Head of caudate nucleus (tissue), 42 donors: Measurements from ENCODE around the gene LINC00237.
A peak's percentile ranks its signal among the peaks of the same experiment; 100 is the strongest.

Source experiments
- DNase-seq, 42 donors: peaks; one replicate each; pipeline versions ENCODE4 v3.0.0 to v3.0.0-alpha.2; 2020 to 2021; ENCODE audit warnings: mixed read lengths in 7 of 42
- intact Hi-C: fragments of 100-400 bp; cut with DNase I; formaldehyde crosslinking; loops from one replicate; pipeline ENCODE4 v1.15.0; 2022

LINC00237 gene

DNA sequence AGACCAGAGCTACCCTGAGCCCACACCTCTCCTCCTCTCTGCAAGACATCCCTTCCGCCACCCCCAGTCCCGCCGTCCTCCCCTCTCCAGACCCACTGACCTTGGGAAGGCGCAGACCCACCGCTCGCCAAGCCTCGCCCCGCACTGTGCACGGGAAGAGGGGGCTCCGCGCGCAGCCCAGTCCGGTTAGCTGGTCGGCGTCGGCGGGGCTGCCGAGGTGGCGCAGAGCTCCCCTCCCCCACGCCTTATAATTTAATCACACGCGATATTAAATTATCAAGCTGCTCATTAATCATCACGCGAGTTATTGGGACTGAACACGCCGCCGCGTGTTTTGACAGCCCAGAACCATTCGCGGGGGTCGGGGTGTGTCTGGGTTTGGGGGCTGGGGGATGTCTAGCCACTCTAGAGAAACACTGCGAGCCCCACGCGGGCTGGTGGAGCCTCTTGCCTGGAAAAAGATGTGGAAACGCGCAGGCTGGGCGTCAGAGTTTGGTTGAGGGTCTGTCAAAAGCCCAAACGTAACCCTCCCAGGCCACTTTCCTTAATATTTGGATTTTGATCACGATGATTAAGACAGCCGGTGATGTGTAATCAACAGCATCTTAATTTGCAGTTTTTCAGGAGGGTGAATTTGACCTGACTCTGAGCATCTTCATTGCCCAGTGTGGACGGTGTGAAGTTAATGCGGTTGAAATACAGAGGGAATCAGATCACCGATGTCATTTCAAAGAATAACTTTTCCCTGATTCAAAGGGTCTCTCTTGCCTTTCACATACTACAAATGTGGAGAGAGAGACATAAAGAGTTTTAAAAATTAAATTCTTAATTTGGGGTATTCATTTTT is at the start of gene LINC00237:
Gene LINC00237, minus strand, starts transcription at position 188 of the 847 bp plus-strand sequence.
- DNase-seq, result no peak
- intact Hi-C loops, result no loop called here

- intact Hi-C loops, result no loop called here
- no peak for DNase-seq
Measured at GRCh38 chr20:21155268-21155667, 49.1 kb upstream of the LINC00237 start.

DNA sequence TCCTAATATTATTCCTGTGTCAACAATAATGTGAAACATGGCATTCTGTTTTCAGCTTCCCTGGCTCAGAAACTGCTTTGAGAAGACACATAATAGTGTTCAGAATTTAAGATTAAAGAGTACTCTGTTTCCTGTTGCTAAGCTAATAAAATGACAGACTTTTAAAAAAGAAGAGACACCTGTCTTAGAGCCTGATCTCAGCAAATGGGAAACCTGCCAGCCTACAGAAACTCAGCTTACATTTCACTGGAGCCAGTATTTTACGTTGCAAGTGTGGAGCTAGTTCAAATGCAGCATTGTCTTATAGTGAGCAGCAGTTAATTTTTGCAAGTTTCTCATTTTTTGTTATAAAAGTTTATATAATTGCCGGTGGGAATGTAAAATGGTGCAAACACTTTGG is 48.5 kb upstream of the LINC00237 start:
- no peak for DNase-seq
- intact Hi-C loops, result no loop called here

DNA sequence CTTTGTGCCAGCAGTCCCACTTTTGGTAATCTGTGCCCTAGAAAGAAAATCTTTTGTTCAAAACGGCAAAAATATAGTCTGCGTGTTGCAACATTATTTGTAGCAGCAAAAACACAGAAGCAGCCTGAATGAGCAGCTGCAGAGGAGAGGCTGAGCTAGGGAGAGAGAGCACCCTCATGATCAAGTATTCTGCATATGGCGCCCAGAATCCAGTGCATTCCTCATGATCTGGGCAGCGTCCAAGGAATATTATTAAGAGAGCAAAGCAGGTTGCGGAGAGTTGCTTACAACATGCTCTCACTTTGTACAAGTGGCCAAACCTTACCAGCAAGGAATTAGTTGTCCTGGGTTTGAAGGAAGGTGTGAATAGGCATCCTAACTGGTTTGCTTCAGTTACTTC is 45.6 kb upstream of the LINC00237 start:
- DNase-seq, result no peak
- intact Hi-C loops, result no loop called here

DNA sequence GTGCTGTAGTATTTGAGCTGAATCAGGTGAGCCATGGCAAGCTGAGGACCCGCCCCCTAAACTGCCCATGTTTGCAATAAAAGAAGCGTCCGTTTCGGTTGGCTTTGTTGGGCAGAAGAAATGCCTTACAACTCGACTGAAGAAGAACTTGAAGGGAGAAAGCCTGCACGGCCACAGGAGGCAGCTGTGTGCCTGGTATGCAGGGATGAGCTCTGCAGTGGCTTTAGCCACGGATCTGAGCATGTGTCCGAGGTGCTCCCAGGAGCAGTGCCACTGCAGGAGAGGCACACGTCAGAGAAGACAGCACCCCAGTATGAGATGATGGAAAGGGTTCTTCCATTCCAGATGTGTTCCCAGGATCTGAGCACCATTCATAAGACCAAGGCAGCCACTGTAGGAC is 43.2 kb upstream of the LINC00237 start:
- intact Hi-C loops, result no loop called here
- no peak for DNase-seq

- peak in 34 of 42 donors; percentile 18 to 88 (median 60) for DNase-seq
- intact Hi-C loops, result no loop called here
Measured at GRCh38 chr20:21147593-21147992, 41.4 kb upstream of the LINC00237 start.

DNA sequence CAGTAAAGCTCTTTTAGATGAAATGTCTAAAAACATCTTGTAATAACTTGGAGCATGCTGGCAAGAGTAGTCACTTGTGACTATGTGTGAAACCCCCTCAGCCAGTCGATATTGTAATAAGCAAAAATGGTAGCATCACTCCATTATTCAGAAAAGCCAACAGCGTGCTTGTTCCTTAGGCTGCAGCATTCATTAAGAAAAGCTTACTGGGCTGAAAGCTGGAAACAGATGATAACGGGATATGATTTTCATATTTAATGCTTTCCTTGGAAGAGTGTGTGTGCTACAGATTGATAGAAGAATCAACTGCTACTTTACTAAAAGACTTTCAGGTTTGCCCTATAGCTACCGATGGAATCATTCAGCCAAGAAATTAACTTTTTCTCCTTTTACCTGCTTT is 40.1 kb upstream of the LINC00237 start:
- intact Hi-C loops, result no loop called here
- DNase-seq, result no peak

- intact Hi-C loops, result no loop called here
- DNase-seq, result no peak
Measured at GRCh38 chr20:21145424-21145823, 39.3 kb upstream of the LINC00237 start.

DNA sequence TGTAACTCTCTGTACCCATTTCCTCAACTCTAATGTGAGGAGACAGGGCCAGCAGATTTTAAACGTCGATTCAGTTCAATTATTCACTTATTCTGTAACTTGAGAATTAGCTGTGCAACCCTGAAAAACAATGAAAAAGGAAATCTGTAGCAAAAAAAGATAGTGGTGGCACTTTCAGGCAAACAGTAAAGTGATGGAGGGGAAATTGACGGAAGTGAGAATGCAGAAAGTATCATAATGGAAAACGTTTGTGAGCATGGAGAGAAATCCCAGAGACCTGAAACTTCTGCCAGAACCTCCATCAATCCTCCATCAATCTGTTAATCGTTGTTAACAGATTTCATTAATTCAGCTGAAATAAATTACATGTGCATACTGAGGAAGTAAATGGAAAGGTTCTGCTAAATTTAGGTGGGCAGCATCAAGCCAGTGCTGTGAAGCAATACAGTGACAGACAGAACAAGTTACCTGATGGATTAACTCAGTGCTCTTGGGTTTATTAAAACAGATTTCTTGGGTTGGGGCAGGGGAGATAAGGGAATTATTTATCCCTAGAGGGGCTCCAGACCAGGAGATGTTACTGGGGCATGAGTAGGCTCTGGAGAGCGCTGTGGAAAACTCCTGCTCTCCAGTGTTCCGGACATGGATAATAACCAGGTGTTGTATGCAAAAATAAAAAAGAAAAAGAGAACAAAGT is 37.2 kb upstream of the LINC00237 start:
- no peak for DNase-seq
- intact Hi-C loops, result no loop called here

DNA sequence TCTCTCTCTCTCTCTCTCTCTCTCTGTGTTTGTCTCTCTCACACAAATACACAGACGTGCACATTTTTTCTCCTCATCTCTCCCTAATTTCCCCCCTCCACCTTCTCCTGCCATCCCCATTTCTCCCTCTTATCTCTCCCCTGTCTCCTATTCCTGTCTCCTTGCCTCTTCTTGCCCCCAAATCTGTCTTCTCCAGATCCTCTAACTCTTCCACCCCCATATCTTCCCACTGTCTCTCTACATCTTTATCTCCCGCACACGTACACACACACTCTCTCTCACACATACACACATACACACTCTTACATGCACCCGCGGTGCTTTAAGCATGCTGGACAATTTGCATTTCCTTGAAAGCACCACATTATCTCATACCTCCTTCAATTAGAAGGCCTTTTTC is 35.7 kb upstream of the LINC00237 start:
- peak in 1 of 42 donors; percentile 20 for DNase-seq
- intact Hi-C loops, result no loop called here

DNA sequence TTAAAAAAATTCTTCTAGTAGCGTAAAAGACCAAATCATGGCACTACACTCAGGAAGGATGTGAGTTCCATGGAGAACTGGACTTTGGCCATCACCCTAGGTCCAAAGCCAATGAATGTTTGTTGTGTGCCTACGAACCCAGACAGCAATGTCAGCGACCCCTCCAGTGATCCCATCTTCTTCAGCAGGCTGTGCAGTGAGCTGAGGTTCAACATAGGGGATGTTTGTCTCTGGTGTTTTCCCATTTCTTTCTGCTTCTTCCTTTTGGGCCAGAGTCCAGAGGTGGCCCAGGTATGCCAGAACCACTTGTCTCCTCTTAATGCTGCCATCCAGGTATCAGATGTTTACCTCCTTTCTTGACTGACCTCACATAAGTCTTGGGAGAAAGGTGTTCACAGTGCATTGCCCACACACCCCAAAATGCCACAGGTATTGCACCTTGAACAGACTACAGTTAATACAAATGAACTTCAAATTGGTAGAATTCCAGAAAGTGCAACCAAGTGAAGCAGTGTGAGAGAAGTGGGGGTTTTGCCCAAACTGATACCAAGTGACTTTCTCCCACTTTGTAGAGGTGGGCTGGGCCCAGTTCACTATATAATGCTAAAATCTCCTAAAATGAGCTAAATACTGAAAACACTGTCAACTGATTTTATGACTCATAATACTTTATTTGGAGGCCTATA is 33.9 kb upstream of the LINC00237 start:
- no peak for DNase-seq
- intact Hi-C loops, result no loop called here

- intact Hi-C loops, result no loop called here
Measured at GRCh38 chr20:21137078-21137477, 30.9 kb upstream of the LINC00237 start.

GRCh38 chr20:21136015-21136732 is 30.0 kb upstream of the LINC00237 start:
- no peak for DNase-seq
- intact Hi-C loops, result no loop called here

More at GRCh38 chr20:21137078-21137477, 30.9 kb upstream of the LINC00237 start:
- peak in 1 of 42 donors; percentile 10 for DNase-seq

DNA sequence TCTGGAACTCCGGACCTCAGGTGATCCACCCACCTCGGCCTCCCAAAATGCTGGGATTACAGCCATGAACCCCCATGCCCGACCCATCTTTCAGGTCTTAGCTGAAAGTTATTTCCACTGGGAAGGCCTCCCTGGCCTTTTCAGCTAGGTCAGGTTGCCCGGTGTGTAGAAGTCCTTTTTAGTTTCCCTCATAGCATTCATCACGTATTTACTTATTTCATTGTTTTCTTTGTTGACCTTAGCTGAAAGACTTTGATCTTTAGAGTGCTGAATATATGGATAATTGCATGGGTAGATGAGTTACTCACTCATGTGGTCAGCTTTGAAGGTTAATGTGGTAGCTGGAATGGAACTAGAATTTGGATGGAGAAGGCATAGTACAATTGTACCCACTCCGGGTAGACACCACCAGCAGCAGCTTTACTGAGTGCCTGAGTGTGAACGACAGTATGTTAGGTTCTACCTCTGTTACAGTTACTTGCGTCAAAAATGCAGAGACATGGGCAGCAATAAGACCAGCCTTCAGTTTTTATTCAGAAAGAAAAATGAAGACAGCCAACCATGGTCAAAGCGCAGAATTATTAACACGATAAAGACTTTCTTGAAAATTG is 28.8 kb upstream of the LINC00237 start:
- no peak for DNase-seq
- intact Hi-C loops, result no loop called here

- intact Hi-C loops, result no loop called here
- no peak for DNase-seq
Measured at GRCh38 chr20:21133917-21134622, 27.9 kb upstream of the LINC00237 start.

- DNase-seq, result no peak
- intact Hi-C loops, result no loop called here
Measured at GRCh38 chr20:21133404-21133803, 27.2 kb upstream of the LINC00237 start.

- intact Hi-C loops, result loop anchor here (10.0 kb wide), 1 partner anchor 105 kb away; no protein-coding TSS in a partner anchor
Measured at GRCh38 chr20:21129861-21130260, 23.7 kb upstream of the LINC00237 start.

More at GRCh38 chr20:21129861-21130260, 23.7 kb upstream of the LINC00237 start:
- DNase-seq, result no peak
